GM12878 (cell line): ENCODE measurements around the gene VGLL3. TPM values are rescaled to one million over a fixed set of nuclear protein-coding genes. Genes with fewer than 3 reads are reported as not detected.

ENCODE experiments used
- ATAC-seq: fragments of 200-7000 bp; cut with Tn5 transposase; 3 replicates; pipeline ENCODE4 v1.9.1; 2020; ENCODE audit warnings: mild to moderate bottlenecking, moderate library complexity
- BruUV-seq: library from RNA; stranded (reverse); fragments of 400-500 nt; replicated peaks from 2 replicates; lab custom pipeline; 2021; lab: Mats Ljungman, UMichigan
- CTCF ChIA-PET: fragments of 300-600 bp; sonication (Branson Sonifier 250); formaldehyde crosslinking; extraction: SDS; loops from one replicate; lab custom pipeline; 2021; ENCODE audit warnings: inconsistent platforms; lab: Yijun Ruan, JAX
- POLR2A ChIA-PET: fragments of 350-600 bp; formaldehyde crosslinking; extraction: SDS; loops from one replicate; lab custom pipeline; 2021; ENCODE audit warnings: inconsistent platforms; lab: Charles Lee
- RAD21 ChIA-PET: fragments of 300-600 bp; sonication (Branson Sonifier 250); formaldehyde crosslinking; loops from one replicate; lab custom pipeline; 2023; ENCODE audit warnings: antibody characterized with exemption; ENCODE audit not compliant: unreplicated experiment; lab: Charles Lee
- SMC1A ChIA-PET: fragments of 300-600 bp; sonication (Branson Sonifier 250); formaldehyde crosslinking; loops from one replicate; lab custom pipeline; 2023; ENCODE audit not compliant: unreplicated experiment, uncharacterized antibody; lab: Charles Lee
- DNase-seq: peaks from one replicate; pipeline ENCODE4 v3.0.0-alpha.2; 2011; ENCODE audit warnings: low read depth, low spot score
- FAIRE-seq: peaks from 3 replicates; lab custom pipeline; 2011; peaks lifted over from hg19 to GRCh38; lab: Jason Lieb, UNC
- H2AFZ ChIP-seq: 2 replicates; pipeline ENCODE4 v1.6.0; 2011; ENCODE audit warnings: low read depth, low read length, control low read depth; ENCODE audit not compliant: control insufficient read depth
- H3K27ac ChIP-seq: 2 replicates; pipeline ENCODE4 v1.5.1; 2011; ENCODE audit warnings: control low read depth; ENCODE audit not compliant: control insufficient read depth, insufficient read depth
- H3K27me3 ChIP-seq, 2 experiments: replicated peaks in 1 of 2; 2 replicates each; pipeline versions ENCODE4 v1.6.0 to v1.6.1; 2011; ENCODE audit warnings: low read length in 1 of 2; ENCODE audit not compliant: control insufficient read depth in 2 of 2, insufficient read depth in 2 of 2
- H3K36me3 ChIP-seq, 2 experiments: 2 replicates each; pipeline ENCODE4 v1.5.1; 2011; ENCODE audit warnings: low read length in 1 of 2; ENCODE audit not compliant: control insufficient read depth in 2 of 2, insufficient read depth in 2 of 2
- H3K4me1 ChIP-seq: 2 replicates; pipeline ENCODE4 v1.6.1; 2011; ENCODE audit warnings: mild to moderate bottlenecking, low read length, moderate library complexity, mixed read lengths; ENCODE audit not compliant: control insufficient read depth, insufficient read depth
- H3K4me2 ChIP-seq: 2 replicates; pipeline ENCODE4 v1.6.0; 2011; ENCODE audit warnings: control low read depth; ENCODE audit not compliant: control insufficient read depth, insufficient read depth
- H3K4me3 ChIP-seq: fragments of 200-600 bp; sonication (generic); 2 replicates; pipeline ENCODE4 v1.5.1; 2016
- H3K79me2 ChIP-seq: 2 replicates; pipeline ENCODE4 v1.6.0; 2011; ENCODE audit warnings: low read length; ENCODE audit not compliant: control insufficient read depth, insufficient read depth
- H3K9ac ChIP-seq: 2 replicates; pipeline ENCODE4 v1.8.0; 2011; ENCODE audit warnings: low read length, control low read depth, mixed read lengths; ENCODE audit not compliant: control insufficient read depth, insufficient read depth
- H3K9me3 ChIP-seq: replicated peaks from 3 replicates; pipeline ENCODE4 v1.5.1; 2011; ENCODE audit warnings: mild to moderate bottlenecking, low read length; ENCODE audit not compliant: control insufficient read depth, insufficient read depth
- H4K20me1 ChIP-seq: 2 replicates; pipeline ENCODE4 v1.6.0; 2011; ENCODE audit not compliant: control insufficient read depth, insufficient read depth
- ATF3 ChIP-seq: IDR thresholded peaks from 2 replicates; pipeline ENCODE4 v1.6.1; 2011; ENCODE audit warnings: low read depth, mild to moderate bottlenecking, low read length, moderate library complexity, borderline replicate concordance; ENCODE audit errors: extremely low read depth
- BRCA1 ChIP-seq: IDR thresholded peaks from 2 replicates; pipeline ENCODE4 v1.6.1; 2011; ENCODE audit warnings: low read depth, low read length, improper control_type of control experiment
- CEBPB ChIP-seq, 2 experiments: fragments of 150-350 bp in 1 of 2; IDR thresholded peaks; 2 replicates each; pipeline ENCODE4 v1.6.1; 2012 to 2014; ENCODE audit warnings: low read depth in 2 of 2, low read length in 2 of 2, borderline replicate concordance in 1 of 2, inconsistent platforms in 1 of 2
- DPF2 ChIP-seq: fragments of 450-650 bp; IDR thresholded peaks from 2 replicates; pipeline ENCODE4 v1.6.1; 2017; ENCODE audit warnings: mild to moderate bottlenecking
- FOXK2 ChIP-seq: fragments of 450-650 bp; IDR thresholded peaks from 2 replicates; pipeline ENCODE4 v1.6.1; 2017; ENCODE audit warnings: mild to moderate bottlenecking, moderate library complexity
- FOXM1 ChIP-seq: IDR thresholded peaks from 2 replicates; pipeline ENCODE4 v1.6.1; 2012; ENCODE audit warnings: low read depth, mild to moderate bottlenecking, inconsistent platforms, low read length, moderate library complexity
- IRF4 ChIP-seq: IDR thresholded peaks from 2 replicates; pipeline ENCODE4 v1.6.1; 2011; ENCODE audit warnings: low read depth, low read length
- KDM1A ChIP-seq: fragments of 200-600 bp; sonication (generic); IDR thresholded peaks from 2 replicates; pipeline ENCODE4 v1.6.1; 2016; ENCODE audit warnings: borderline replicate concordance
- MAX ChIP-seq: IDR thresholded peaks from 2 replicates; pipeline ENCODE4 v1.6.1; 2012; ENCODE audit warnings: low read depth, low read length, improper control_type of control experiment
- NBN ChIP-seq: fragments of 450-650 bp; IDR thresholded peaks from 2 replicates; pipeline ENCODE4 v1.6.1; 2016
- NFYA ChIP-seq: IDR thresholded peaks from 2 replicates; pipeline ENCODE4 v1.6.1; 2011; ENCODE audit warnings: low read depth, mild to moderate bottlenecking, low read length, improper control_type of control experiment, borderline replicate concordance
- PML ChIP-seq: IDR thresholded peaks from 2 replicates; pipeline ENCODE4 v1.6.1; 2012; ENCODE audit warnings: low read length, inconsistent platforms
- SPI1 ChIP-seq: IDR thresholded peaks from 2 replicates; pipeline ENCODE4 v1.6.1; 2011; ENCODE audit warnings: low read depth, mild to moderate bottlenecking, low read length, moderate library complexity, borderline replicate concordance; ENCODE audit not compliant: insufficient read depth
- TAF1 ChIP-seq: IDR thresholded peaks from 2 replicates; pipeline ENCODE4 v1.6.1; 2011; ENCODE audit warnings: mild to moderate bottlenecking, low read depth, low read length, borderline replicate concordance
- WGBS: methylation state at CpG from one replicate; pipeline ENCODE4 v1.1.6; 2016; ENCODE audit warnings: low lambda C conversion rate; ENCODE audit not compliant: insufficient replicate concordance, insufficient coverage; ENCODE audit errors: missing lambda C conversion rate; 5-methylcytosine and 5-hydroxymethylcytosine counted together
- in situ Hi-C: fragments of 300-500 bp; cut with MboI; formaldehyde crosslinking; loops from 9 replicates; pipeline ENCODE4 v1.14.3; 2018; ENCODE audit warnings: mixed read lengths
- intact Hi-C: fragments of 100-400 bp; cut with micrococcal nuclease; formaldehyde crosslinking; loops from one replicate; pipeline ENCODE4 v1.14.2; 2022; ENCODE audit not compliant: unreplicated experiment
- polyA plus RNA-seq, 11 experiments: library from polyadenylated mRNA; depleted of rRNA in 4 of 11; unstranded in 6 of 11; stranded (reverse) in 5 of 11; fragments of >200 nt; fragmentation: Nextera tagmentation in 4 of 11; fragmentation: Illumina TruSeq in 1 of 11; extraction: Ambion mirVana in 4 of 11; extraction: Trizol in 1 of 11; gene quantifications; 1 replicate in 1 of 11; 2 replicates in 10 of 11; pipeline versions ENCODE4 v1.2.1 to v1.2.3, GENCODE V29; 2011 to 2016; ENCODE audit warnings: inconsistent platforms in 2 of 11, missing spikeins in 2 of 11, low read depth in 1 of 11
- total RNA-seq, 4 experiments: library from RNA; depleted of rRNA in 3 of 4; stranded (reverse); fragments of >200 nt in 3 of 4; fragmentation: Illumina TruSeq in 1 of 4; extraction: Trizol in 1 of 4; gene quantifications; 2 replicates each; pipeline versions ENCODE4 v1.2.1 to v1.2.3, GENCODE V29; 2013 to 2021
- TF ChIP-seq, protein P1 (sequence below): IDR thresholded peaks from 2 replicates; pipeline ENCODE4 v1.6.1; 2012; ENCODE audit warnings: low read depth, low read length, improper control_type of control experiment
- TF ChIP-seq, protein P2 (sequence below): fragments of 450-650 bp; IDR thresholded peaks from 2 replicates; pipeline ENCODE4 v1.6.1; 2017; ENCODE audit warnings: mild to moderate bottlenecking, moderate library complexity
- TF ChIP-seq, protein P3 (sequence below): fragments of 450-650 bp; IDR thresholded peaks from 2 replicates; pipeline ENCODE4 v1.6.1; 2017; ENCODE audit warnings: mild to moderate bottlenecking, moderate library complexity

VGLL3 gene
- total and polyA plus RNA-seq, 10 of the 15 experiments (the other 5 are each of a cell fraction or from before 2014, with no cell fraction given), result 0.05 TPM; not detected in 9

DNA sequence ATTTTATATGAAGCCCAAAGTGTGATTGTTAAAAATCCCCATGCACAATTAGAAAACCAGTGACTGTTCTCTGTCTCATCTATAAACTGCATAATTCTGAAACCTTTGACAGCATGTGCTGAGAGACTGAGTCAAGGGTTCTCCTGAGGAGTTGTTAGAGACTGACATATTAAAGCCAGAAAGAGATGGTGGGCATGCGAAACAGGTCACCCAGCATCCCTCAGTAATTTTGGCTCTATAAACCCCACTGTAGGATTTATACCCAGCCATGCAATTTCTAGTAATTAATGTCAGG is 3.6 kb downstream of the VGLL3 start:
- FAIRE-seq, result no peak
- CTCF ChIA-PET, result no interaction called here

More for the DNA sequence above, 3.6 kb downstream of the VGLL3 start:
- Histone ChIP-seq H3K27ac (no peak overlapping the region), H3K36me3 (no peaks in the 10 kb centered on the region), H2AFZ (no peak overlapping the region), H3K9me3 (no peaks in the 10 kb centered on the region), H4K20me1 (no peaks in the 10 kb centered on the region), H3K27me3 (peaks cover 2 to 6% of the 10 kb centered on the region in 2 experiments; a peak in 3 of 4 replicates), H3K4me1 (no peaks in the 10 kb centered on the region), H3K4me3 (no peak overlapping the region), H3K79me2 (no peaks in the 10 kb centered on the region), H3K9ac (no peak overlapping the region), H3K4me2 (no peak overlapping the region)
- TF ChIP-seq BRCA1 (no peak), TAF1 (no peak), SPI1 (no peak), IRF4 (no peak), ATF3 (no peak), KDM1A (no peak), DPF2 (no peak), CEBPB (IDR thresholded peaks at IDR 0.05; ENCODE audit: borderline replicate concordance in 1 of 2, low read depth in 2 of 2, low read length in 2 of 2) (no peak), FOXM1 (no peak), NBN (no peak), NFYA (no peak), MAX (no peak), FOXK2 (no peak), PML (no peak)
- TF ChIP-seq, protein P1, sequence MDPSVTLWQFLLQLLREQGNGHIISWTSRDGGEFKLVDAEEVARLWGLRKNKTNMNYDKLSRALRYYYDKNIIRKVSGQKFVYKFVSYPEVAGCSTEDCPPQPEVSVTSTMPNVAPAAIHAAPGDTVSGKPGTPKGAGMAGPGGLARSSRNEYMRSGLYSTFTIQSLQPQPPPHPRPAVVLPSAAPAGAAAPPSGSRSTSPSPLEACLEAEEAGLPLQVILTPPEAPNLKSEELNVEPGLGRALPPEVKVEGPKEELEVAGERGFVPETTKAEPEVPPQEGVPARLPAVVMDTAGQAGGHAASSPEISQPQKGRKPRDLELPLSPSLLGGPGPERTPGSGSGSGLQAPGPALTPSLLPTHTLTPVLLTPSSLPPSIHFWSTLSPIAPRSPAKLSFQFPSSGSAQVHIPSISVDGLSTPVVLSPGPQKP, result no peak
- TF ChIP-seq, protein P2, sequence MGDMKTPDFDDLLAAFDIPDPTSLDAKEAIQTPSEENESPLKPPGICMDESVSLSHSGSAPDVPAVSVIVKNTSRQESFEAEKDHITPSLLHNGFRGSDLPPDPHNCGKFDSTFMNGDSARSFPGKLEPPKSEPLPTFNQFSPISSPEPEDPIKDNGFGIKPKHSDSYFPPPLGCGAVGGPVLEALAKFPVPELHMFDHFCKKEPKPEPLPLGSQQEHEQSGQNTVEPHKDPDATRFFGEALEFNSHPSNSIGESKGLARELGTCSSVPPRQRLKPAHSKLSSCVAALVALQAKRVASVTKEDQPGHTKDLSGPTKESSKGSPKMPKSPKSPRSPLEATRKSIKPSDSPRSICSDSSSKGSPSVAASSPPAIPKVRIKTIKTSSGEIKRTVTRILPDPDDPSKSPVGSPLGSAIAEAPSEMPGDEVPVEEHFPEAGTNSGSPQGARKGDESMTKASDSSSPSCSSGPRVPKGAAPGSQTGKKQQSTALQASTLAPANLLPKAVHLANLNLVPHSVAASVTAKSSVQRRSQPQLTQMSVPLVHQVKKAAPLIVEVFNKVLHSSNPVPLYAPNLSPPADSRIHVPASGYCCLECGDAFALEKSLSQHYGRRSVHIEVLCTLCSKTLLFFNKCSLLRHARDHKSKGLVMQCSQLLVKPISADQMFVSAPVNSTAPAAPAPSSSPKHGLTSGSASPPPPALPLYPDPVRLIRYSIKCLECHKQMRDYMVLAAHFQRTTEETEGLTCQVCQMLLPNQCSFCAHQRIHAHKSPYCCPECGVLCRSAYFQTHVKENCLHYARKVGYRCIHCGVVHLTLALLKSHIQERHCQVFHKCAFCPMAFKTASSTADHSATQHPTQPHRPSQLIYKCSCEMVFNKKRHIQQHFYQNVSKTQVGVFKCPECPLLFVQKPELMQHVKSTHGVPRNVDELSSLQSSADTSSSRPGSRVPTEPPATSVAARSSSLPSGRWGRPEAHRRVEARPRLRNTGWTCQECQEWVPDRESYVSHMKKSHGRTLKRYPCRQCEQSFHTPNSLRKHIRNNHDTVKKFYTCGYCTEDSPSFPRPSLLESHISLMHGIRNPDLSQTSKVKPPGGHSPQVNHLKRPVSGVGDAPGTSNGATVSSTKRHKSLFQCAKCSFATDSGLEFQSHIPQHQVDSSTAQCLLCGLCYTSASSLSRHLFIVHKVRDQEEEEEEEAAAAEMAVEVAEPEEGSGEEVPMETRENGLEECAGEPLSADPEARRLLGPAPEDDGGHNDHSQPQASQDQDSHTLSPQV, result no peak
- TF ChIP-seq, protein P3, sequence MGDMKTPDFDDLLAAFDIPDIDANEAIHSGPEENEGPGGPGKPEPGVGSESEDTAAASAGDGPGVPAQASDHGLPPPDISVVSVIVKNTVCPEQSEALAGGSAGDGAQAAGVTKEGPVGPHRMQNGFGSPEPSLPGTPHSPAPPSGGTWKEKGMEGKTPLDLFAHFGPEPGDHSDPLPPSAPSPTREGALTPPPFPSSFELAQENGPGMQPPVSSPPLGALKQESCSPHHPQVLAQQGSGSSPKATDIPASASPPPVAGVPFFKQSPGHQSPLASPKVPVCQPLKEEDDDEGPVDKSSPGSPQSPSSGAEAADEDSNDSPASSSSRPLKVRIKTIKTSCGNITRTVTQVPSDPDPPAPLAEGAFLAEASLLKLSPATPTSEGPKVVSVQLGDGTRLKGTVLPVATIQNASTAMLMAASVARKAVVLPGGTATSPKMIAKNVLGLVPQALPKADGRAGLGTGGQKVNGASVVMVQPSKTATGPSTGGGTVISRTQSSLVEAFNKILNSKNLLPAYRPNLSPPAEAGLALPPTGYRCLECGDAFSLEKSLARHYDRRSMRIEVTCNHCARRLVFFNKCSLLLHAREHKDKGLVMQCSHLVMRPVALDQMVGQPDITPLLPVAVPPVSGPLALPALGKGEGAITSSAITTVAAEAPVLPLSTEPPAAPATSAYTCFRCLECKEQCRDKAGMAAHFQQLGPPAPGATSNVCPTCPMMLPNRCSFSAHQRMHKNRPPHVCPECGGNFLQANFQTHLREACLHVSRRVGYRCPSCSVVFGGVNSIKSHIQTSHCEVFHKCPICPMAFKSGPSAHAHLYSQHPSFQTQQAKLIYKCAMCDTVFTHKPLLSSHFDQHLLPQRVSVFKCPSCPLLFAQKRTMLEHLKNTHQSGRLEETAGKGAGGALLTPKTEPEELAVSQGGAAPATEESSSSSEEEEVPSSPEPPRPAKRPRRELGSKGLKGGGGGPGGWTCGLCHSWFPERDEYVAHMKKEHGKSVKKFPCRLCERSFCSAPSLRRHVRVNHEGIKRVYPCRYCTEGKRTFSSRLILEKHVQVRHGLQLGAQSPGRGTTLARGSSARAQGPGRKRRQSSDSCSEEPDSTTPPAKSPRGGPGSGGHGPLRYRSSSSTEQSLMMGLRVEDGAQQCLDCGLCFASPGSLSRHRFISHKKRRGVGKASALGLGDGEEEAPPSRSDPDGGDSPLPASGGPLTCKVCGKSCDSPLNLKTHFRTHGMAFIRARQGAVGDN, result no peak
- in situ Hi-C loops, result no loop called here
- BruUV-seq, result no TSS peak
- ChIA-PET SMC1A (no interaction called here), POLR2A (no interaction called here), RAD21 (no interaction called here)
- DNase-seq, result no peak
- ATAC-seq, result no peak
- 0% methylated on average over 1 of the region's 1 CpG for WGBS
- intact Hi-C loops, result no loop called here
